HepG2 (cell line): ENCODE data around the gene FAM20A. TPM values are rescaled to one million over a fixed set of nuclear protein-coding genes. Genes with fewer than 3 reads are reported as not detected.

Experiments
- BORCS8-MEF2B ChIP-seq: sonication (generic); formaldehyde crosslinking; IDR thresholded peaks from 2 replicates; pipeline ENCODE4 v1.8.0; 2022; ENCODE audit warnings: mild to moderate bottlenecking, missing genetic modification reagents
- CHCHD3 ChIP-seq: sonication (generic); formaldehyde crosslinking; IDR thresholded peaks from 2 replicates; pipeline ENCODE4 v1.8.0; 2022; ENCODE audit warnings: mild to moderate bottlenecking, missing genetic modification reagents, moderate library complexity
- DMAP1 ChIP-seq: IDR thresholded peaks from 2 replicates; pipeline ENCODE4 v1.6.1; 2016
- GTF3A ChIP-seq: sonication (generic); formaldehyde crosslinking; conservative IDR thresholded peaks from 2 replicates; pipeline ENCODE4 v1.4.0; 2020; ENCODE audit warnings: mild to moderate bottlenecking, missing genetic modification reagents
- HNF1A ChIP-seq, 2 experiments: sonication (generic) in 1 of 2; formaldehyde crosslinking in 1 of 2; IDR thresholded peaks; 2 replicates each; pipeline versions ENCODE4 v1.4.0 to v1.6.1; 2016 to 2020; ENCODE audit warnings: borderline replicate concordance in 1 of 2, low read depth in 1 of 2, mild to moderate bottlenecking in 1 of 2, missing genetic modification reagents in 1 of 2
- HOXA9 ChIP-seq: sonication (generic); formaldehyde crosslinking; IDR thresholded peaks from 2 replicates; pipeline ENCODE4 v1.8.1; 2022; ENCODE audit warnings: missing genetic modification reagents, mild to moderate bottlenecking, moderate library complexity, borderline replicate concordance
- KMT2A ChIP-seq: sonication (generic); formaldehyde crosslinking; IDR thresholded peaks from 2 replicates; pipeline ENCODE4 v1.4.0; 2020; ENCODE audit warnings: missing genetic modification reagents
- NFE2L2 ChIP-seq: fragments of 150-350 bp; IDR thresholded peaks from 2 replicates; pipeline ENCODE4 v1.6.1; 2014; ENCODE audit warnings: low read length
- PAF1 ChIP-seq: IDR thresholded peaks from 2 replicates; pipeline ENCODE4 v1.6.1; 2016; ENCODE audit warnings: missing genetic modification reagents, missing compliant biosample characterization
- RAD51 ChIP-seq: fragments of 450-650 bp; IDR thresholded peaks from 2 replicates; pipeline ENCODE4 v1.6.1; 2016; ENCODE audit warnings: borderline replicate concordance
- SIX1 ChIP-seq: sonication (generic); formaldehyde crosslinking; IDR thresholded peaks from 2 replicates; pipeline ENCODE4 v1.4.0; 2020; ENCODE audit warnings: missing genetic modification reagents, borderline replicate concordance
- SRSF1 ChIP-seq: fragments of 200-400 bp; formaldehyde crosslinking; optimal IDR thresholded peaks from 2 replicates; pipeline ENCODE3; 2017; ENCODE audit warnings: mild to moderate bottlenecking, low read depth, low read length, moderate library complexity
- STAT5B ChIP-seq: sonication (generic); formaldehyde crosslinking; IDR thresholded peaks from 2 replicates; pipeline ENCODE4 v1.4.0; 2020; ENCODE audit warnings: missing genetic modification reagents
- TARDBP ChIP-seq: sonication (generic); formaldehyde crosslinking; IDR thresholded peaks from 2 replicates; pipeline ENCODE4 v1.8.0; 2022; ENCODE audit warnings: mild to moderate bottlenecking, missing genetic modification reagents
- TFDP1 ChIP-seq: IDR thresholded peaks from 2 replicates; pipeline ENCODE4 v1.6.1; 2016; ENCODE audit warnings: missing compliant biosample characterization, missing genetic modification reagents, borderline replicate concordance
- YEATS4 ChIP-seq: sonication (generic); formaldehyde crosslinking; IDR thresholded peaks from 2 replicates; pipeline ENCODE4 v1.4.0; 2020; ENCODE audit warnings: missing genetic modification reagents, borderline replicate concordance
- ZBTB14 ChIP-seq: sonication (generic); formaldehyde crosslinking; IDR thresholded peaks from 2 replicates; pipeline ENCODE4 v1.4.0; 2020; ENCODE audit warnings: missing genetic modification reagents
- ZBTB7A ChIP-seq: sonication (generic); formaldehyde crosslinking; IDR thresholded peaks from 2 replicates; pipeline ENCODE4 v1.8.0; 2022; ENCODE audit warnings: mild to moderate bottlenecking, missing genetic modification reagents
- ZNF160 ChIP-seq: sonication (generic); formaldehyde crosslinking; IDR thresholded peaks from 2 replicates; pipeline ENCODE4 v1.8.0; 2022; ENCODE audit warnings: mild to moderate bottlenecking, inconsistent platforms, missing genetic modification reagents
- ZNF230 ChIP-seq: sonication (generic); formaldehyde crosslinking; IDR thresholded peaks from 2 replicates; pipeline ENCODE4 v1.4.0; 2020; ENCODE audit warnings: mild to moderate bottlenecking, missing genetic modification reagents
- ZNF468 ChIP-seq: sonication (generic); formaldehyde crosslinking; IDR thresholded peaks from 2 replicates; pipeline ENCODE4 v1.8.0; 2022; ENCODE audit warnings: mild to moderate bottlenecking, moderate library complexity, missing genetic modification reagents
- ZNF563 ChIP-seq: sonication (generic); formaldehyde crosslinking; IDR thresholded peaks from 2 replicates; pipeline ENCODE4 v1.8.0; 2022; ENCODE audit warnings: mild to moderate bottlenecking, moderate library complexity, missing genetic modification reagents
- ZNF83 ChIP-seq: sonication (generic); formaldehyde crosslinking; IDR thresholded peaks from 2 replicates; pipeline ENCODE4 v1.4.0; 2020; ENCODE audit warnings: missing genetic modification reagents, mild to moderate bottlenecking, borderline replicate concordance
- ZNF879 ChIP-seq: sonication (generic); formaldehyde crosslinking; IDR thresholded peaks from 2 replicates; pipeline ENCODE4 v1.8.1; 2023; ENCODE audit warnings: missing genetic modification reagents
- polyA plus RNA-seq, 8 experiments: library from polyadenylated mRNA; depleted of rRNA in 3 of 8; stranded (reverse) in 7 of 8; unstranded in 1 of 8; fragments of >200 nt; fragmentation: Illumina TruSeq in 4 of 8; extraction: Trizol in 4 of 8; gene quantifications; 2 replicates each; pipeline versions ENCODE4 v1.2.1 to v1.2.3, GENCODE V29; 2011 to 2016; ENCODE audit warnings: low read depth in 4 of 8, missing spikeins in 1 of 8, mixed read lengths in 1 of 8; ENCODE audit not compliant: insufficient read depth in 1 of 8
- total RNA-seq, 5 experiments: library from RNA; depleted of rRNA; stranded (reverse); fragments of >200 nt; fragmentation: Illumina TruSeq; extraction: Trizol; gene quantifications; 2 replicates each; pipeline ENCODE4 v1.2.3, GENCODE V29; 2016; ENCODE audit warnings: low read depth in 1 of 5

Gene FAM20A
- total and polyA plus RNA-seq, 2 of the 13 experiments (the other 11 are each of a cell fraction or from before 2014, with no cell fraction given): 9.3 to 20.7 TPM

- TF ChIP-seq HNF1A (IDR thresholded peaks at IDR 0.05; ENCODE audit: low read depth) (no peak), HNF1A (CRISPR knock-in tag; IDR thresholded peaks at IDR 0.05; ENCODE audit: borderline replicate concordance) (peak; percentile 67), SIX1 (CRISPR knock-in tag) (0 out of 2 replicates have a peak, but pooled peaks have one; percentile 15), BORCS8-MEF2B (peak; percentile 51; the same call in 1 of the 2 replicates), TARDBP (CRISPR knock-in tag) (peak; percentile 68; the same call in 1 of the 2 replicates), ZNF879 (CRISPR knock-in tag) (peak; percentile 72; the same call in 1 of the 2 replicates), ZBTB14 (CRISPR knock-in tag) (0 out of 2 replicates have a peak, but pooled peaks have one; percentile 39), ZNF83 (CRISPR knock-in tag) (no peak), HOXA9 (peak; percentile 54; the same call in 1 of the 2 replicates), STAT5B (CRISPR knock-in tag) (no peak), ZNF160 (CRISPR knock-in tag) (peak; percentile 42; the same call in 1 of the 2 replicates), YEATS4 (CRISPR knock-in tag) (peak; percentile 43; the same call in 1 of the 2 replicates), ZNF230 (CRISPR knock-in tag) (peak; percentile 50), TFDP1 (CRISPR knock-in tag) (0 out of 2 replicates have a peak, but pooled peaks have one; percentile 25), DMAP1 (CRISPR knock-in tag) (no peak), PAF1 (no peak), GTF3A (CRISPR knock-in tag) (no peak; the same call in 1 of the 2 replicates), ZNF563 (peak; percentile 28; the same call in 1 of the 2 replicates), ZNF468 (CRISPR knock-in tag) (no peak; the same call in 1 of the 2 replicates), ZBTB7A (CRISPR knock-in tag) (no peak), CHCHD3 (0 out of 2 replicates have a peak, but pooled peaks have one; percentile 41), KMT2A (CRISPR knock-in tag) (peak; percentile 57; the same call in 1 of the 2 replicates), NFE2L2 (no peak), RAD51 (no peak), SRSF1 (no peak)
Measured at GRCh38 chr17:68600067-68600930, 868 bp downstream of the FAM20A start (continued).
